Stomach (tissue), 9 donors: ENCODE measurements around the gene GOLGA8S. TPM values are rescaled to one million over a fixed set of nuclear protein-coding genes. Genes with fewer than 3 reads are reported as not detected.
"Not testable (repeated sequence)": the region's sequence is repeated elsewhere in the genome, so short reads cannot be mapped to it uniquely, and the experiment has no call there.

ENCODE experiments used
- DNase-seq, 2 donors: peaks; one replicate each; pipeline versions ENCODE4 v3.0.0 to v3.0.0-alpha.2; 2013 to 2019
- H3K27ac ChIP-seq, 5 donors: fragments of 200-600 bp in 4 of 5; sonication (generic) in 4 of 5; one replicate each; pipeline ENCODE4 v1.5.1; 2013 to 2019; ENCODE audit warnings: mild to moderate bottlenecking in 1 of 5, moderate library complexity in 1 of 5
- H3K27me3 ChIP-seq, 3 donors: fragments of 200-600 bp; sonication (generic); one replicate each; pipeline ENCODE4 v1.5.1; 2017 to 2019; ENCODE audit warnings: mixed run types in 1 of 3
- H3K36me3 ChIP-seq, 4 donors: fragments of 200-600 bp; sonication (generic); 1 replicate in 3 of 4; 2 replicates in 1 of 4; pipeline ENCODE4 v1.5.1; 2016 to 2019
- H3K4me1 ChIP-seq, 4 donors: fragments of 200-600 bp; sonication (generic); one replicate each; pipeline ENCODE4 v1.5.1; 2016 to 2019
- H3K4me3 ChIP-seq, 4 donors: fragments of 200-600 bp; sonication (generic) in 3 of 4; one replicate each; pipeline ENCODE4 v1.5.1; 2016 to 2019; ENCODE audit warnings: mild to moderate bottlenecking in 1 of 4
- H3K9me3 ChIP-seq, 4 donors: fragments of 200-600 bp; sonication (generic); one replicate each; pipeline ENCODE4 v1.5.1; 2016 to 2019
- CTCF ChIP-seq, 7 experiments: fragments of 450-650 bp in 4 of 7; fragments of 200-600 bp in 3 of 7; sonication (generic) in 3 of 7; IDR thresholded peaks; one replicate each; pipeline ENCODE4 v1.5.1; 2016 to 2019; ENCODE audit warnings: antibody characterized with exemption in 7 of 7, control low read depth in 2 of 7, mild to moderate bottlenecking in 1 of 7
- EP300 ChIP-seq: sonication (generic); formaldehyde crosslinking; IDR thresholded peaks from one replicate; pipeline ENCODE4 v1.6.1; 2017; ENCODE audit warnings: antibody characterized with exemption
- POLR2A ChIP-seq, 4 donors: fragments of 450-650 bp; IDR thresholded peaks; one replicate each; pipeline ENCODE4 v1.6.1; 2016; ENCODE audit warnings: antibody characterized with exemption in 4 of 4, control low read depth in 2 of 4, mild to moderate bottlenecking in 1 of 4, moderate library complexity in 1 of 4
- POLR2AphosphoS5 ChIP-seq, 3 donors: sonication (generic); formaldehyde crosslinking; IDR thresholded peaks; one replicate each; pipeline ENCODE4 v1.6.1; 2016; ENCODE audit warnings: antibody characterized with exemption in 3 of 3
- WGBS, 5 donors: extraction: QIAGEN DNeasy Blood & Tissue Kit in 3 of 5; methylation state at CpG; one replicate each; pipeline versions ENCODE4 v1.1.5 to v1.1.7; 2013 to 2018; 5-methylcytosine and 5-hydroxymethylcytosine counted together
- intact Hi-C: fragments of 100-400 bp; cut with DNase I; formaldehyde crosslinking; loops from one replicate; pipeline ENCODE4 v1.15.1; 2023; ENCODE audit warnings: low total_unique reads
- polyA plus RNA-seq, 3 donors: library from polyadenylated mRNA; stranded (reverse); fragments of 200-250 nt; gene quantifications; one replicate each; pipeline ENCODE4 v1.2.3, GENCODE V29; 2013
- total RNA-seq, 5 donors: library from RNA; depleted of rRNA; stranded (reverse); fragments of >200 nt; gene quantifications; one replicate each; pipeline versions ENCODE4 v1.1.0 to v1.2.3, GENCODE V29; 2014 to 2016
- donor health status: healthy with polysubstance abuse.
- donor health status: Bipolar disorder and iron deficiency.
- donor health status: healthy.

The GOLGA8S gene
- total and polyA plus RNA-seq, 8 donors, result 0.08 to 0.58 (median 0.45) TPM; not detected in 5

DNA sequence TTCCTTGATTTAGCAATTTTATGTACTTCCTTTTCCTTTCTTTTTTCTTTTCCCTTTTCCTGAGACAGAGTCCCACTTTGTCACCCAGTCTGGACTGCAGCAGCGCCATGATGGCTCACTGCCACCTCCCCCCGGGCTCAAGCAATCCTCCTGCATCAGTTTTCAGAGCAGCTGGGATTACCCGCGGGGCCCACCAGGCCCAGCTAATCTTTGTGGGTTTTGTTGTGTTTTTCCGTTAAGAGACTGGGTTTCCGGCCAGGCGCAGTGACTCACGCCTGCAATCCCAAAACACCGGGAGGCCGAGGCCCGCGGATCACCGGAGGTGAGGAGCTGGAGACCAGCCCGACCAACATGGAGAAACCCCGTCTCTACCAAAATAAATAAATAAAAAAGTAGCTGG is 17.7 kb downstream of the GOLGA8S start:
- no peaks in the 10 kb centered on the region for H3K36me3 ChIP-seq
- WGBS, 5 donors, result 81 to 89% (median 88%) methylated on average over 14 to 15 of the region's 15 CpGs
- no peak overlapping the region for H3K27ac ChIP-seq
- no peak overlapping the region for H3K4me3 ChIP-seq
- no peaks in the 10 kb centered on the region for H3K27me3 ChIP-seq
- H3K9me3 ChIP-seq, result no peaks in the 10 kb centered on the region
- H3K4me1 ChIP-seq, result no peaks in the 10 kb centered on the region
- no peak for TF ChIP-seq CTCF (IDR thresholded peaks at IDR 0.05)
- no peak for TF ChIP-seq POLR2A (IDR thresholded peaks at IDR 0.05)
- no peak for TF ChIP-seq POLR2AphosphoS5 (IDR thresholded peaks at IDR 0.05)
- TF ChIP-seq EP300, result no peak
- no peak for DNase-seq
- intact Hi-C loops, result no loop called here

GRCh38 chr15:23372891-23373600 is 18.5 kb downstream of the GOLGA8S start:
- intact Hi-C loops, H3K4me1 ChIP-seq: not testable (repeated sequence)

DNA sequence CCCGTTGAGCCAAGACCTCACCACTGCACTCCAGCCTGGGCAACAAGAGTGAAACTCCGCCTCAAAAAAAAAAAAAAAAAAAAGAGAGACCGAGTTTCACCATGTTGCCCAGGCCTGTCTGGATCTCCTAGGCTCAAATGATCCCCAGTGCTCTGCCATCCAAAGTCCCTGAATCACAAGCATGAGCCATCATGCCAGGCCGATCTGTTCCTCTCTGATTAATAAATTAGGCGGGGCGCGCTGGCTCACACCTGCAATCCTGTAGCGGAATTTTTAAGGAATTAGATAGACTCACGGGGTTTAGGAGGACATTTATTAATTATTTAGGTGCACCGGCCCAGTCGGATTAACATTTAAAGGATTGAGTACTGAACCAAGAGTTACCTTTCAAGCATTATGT is 19.7 kb downstream of the GOLGA8S start:
- H3K9me3 ChIP-seq, H3K27me3 ChIP-seq, DNase-seq, H3K27ac ChIP-seq, intact Hi-C loops, H3K4me1 ChIP-seq, H3K36me3 ChIP-seq, H3K4me3 ChIP-seq: not testable (repeated sequence)
- 88 to 93% (median 91%) methylated on average over 9 to 11 of the region's 11 CpGs for WGBS, 5 donors

More at GRCh38 chr15:23372891-23373600, 18.5 kb downstream of the GOLGA8S start:
- 94 to 97% (median 95%) methylated on average over 40 of the region's 40 CpGs for WGBS, 5 donors
- H3K27ac ChIP-seq, H3K27me3 ChIP-seq, H3K4me3 ChIP-seq, DNase-seq, H3K36me3 ChIP-seq, H3K9me3 ChIP-seq: not testable (repeated sequence)

DNA sequence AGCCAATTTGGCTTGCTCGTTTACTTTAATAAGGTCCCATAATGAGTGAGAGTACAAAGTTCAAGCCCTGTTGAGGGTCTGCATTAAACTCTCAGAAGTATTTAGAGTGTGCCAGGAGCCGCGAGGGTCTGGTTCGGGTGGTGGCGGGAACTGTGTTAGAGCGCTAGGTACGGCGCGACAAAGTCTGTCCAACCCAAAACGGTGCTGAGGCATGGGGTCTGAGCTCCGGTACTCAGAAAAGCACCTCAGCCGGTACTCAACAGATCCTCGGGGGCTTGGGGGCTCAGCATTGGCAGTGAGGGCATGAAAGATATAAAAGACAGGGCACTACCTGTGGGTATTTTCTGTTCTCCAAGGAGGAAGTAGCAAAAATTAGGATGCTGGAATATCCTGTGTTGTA is 24.4 kb downstream of the GOLGA8S start:
- WGBS, 5 donors, result 85 to 91% (median 89%) methylated on average over 13 of the region's 13 CpGs
- H3K27ac ChIP-seq, H3K9me3 ChIP-seq, H3K4me1 ChIP-seq, H3K36me3 ChIP-seq, DNase-seq, H3K27me3 ChIP-seq, intact Hi-C loops, H3K4me3 ChIP-seq: not testable (repeated sequence)

- H3K4me1 ChIP-seq, H3K9me3 ChIP-seq, intact Hi-C loops, H3K27ac ChIP-seq, H3K36me3 ChIP-seq, H3K4me3 ChIP-seq, DNase-seq, H3K27me3 ChIP-seq: not testable (repeated sequence)
- 44 to 59% (median 54%) methylated on average over 4 of the region's 4 CpGs for WGBS, 5 donors
Observed at GRCh38 chr15:23380700-23381099, 26.2 kb downstream of the GOLGA8S start.

DNA sequence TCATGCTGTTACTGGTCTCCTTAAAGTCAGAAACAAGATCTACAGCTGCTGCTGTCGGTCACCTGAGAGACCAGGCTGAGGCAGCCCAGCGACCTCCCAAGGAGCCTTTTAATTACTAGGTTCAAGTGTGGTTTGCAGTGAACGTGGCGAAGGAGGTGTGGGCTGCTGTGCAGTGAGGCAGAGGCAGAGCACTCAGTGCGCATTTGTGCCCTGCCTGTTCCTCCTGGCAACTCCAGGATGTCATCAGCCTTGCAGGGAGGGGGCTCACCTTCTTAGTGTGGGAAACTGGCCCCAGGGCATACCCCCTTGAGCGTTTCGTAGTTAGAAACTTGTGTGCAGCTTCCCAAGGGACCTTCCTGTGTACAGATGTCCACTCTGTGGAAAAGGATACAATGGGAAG is 26.6 kb downstream of the GOLGA8S start:
- 29 to 68% (median 51%) methylated on average over 4 to 7 of the region's 7 CpGs for WGBS, 5 donors
- H3K27ac ChIP-seq, H3K9me3 ChIP-seq, H3K4me3 ChIP-seq, DNase-seq, H3K36me3 ChIP-seq, intact Hi-C loops, H3K4me1 ChIP-seq, H3K27me3 ChIP-seq: not testable (repeated sequence)

GRCh38 chr15:23384371-23384770 is 29.8 kb downstream of the GOLGA8S start:
- Histone ChIP-seq H3K27me3 (peaks cover 0 to 5% (median 0%) of the 10 kb centered on the region in 3 donors), H3K36me3 (no peaks in the 10 kb centered on the region), H3K4me3 (no peak overlapping the region), H3K9me3 (no peaks in the 10 kb centered on the region), H3K27ac (no peak overlapping the region), H3K4me1 (no peaks in the 10 kb centered on the region)
- no peak for TF ChIP-seq EP300
- no peak for TF ChIP-seq POLR2A (IDR thresholded peaks at IDR 0.05)
- no peak for TF ChIP-seq POLR2AphosphoS5 (IDR thresholded peaks at IDR 0.05)
- TF ChIP-seq CTCF (IDR thresholded peaks at IDR 0.05), result no peak
- no peak for DNase-seq
- intact Hi-C loops, result no loop called here
